SK-N-SH treated with all-trans-retinoic acid at 6 μM for 48 hours (cell line): ENCODE data around the gene CRELD1.

Experiments
- ARNTL ChIP-seq: fragments of 450-650 bp; formaldehyde crosslinking; IDR thresholded peaks from 2 replicates; pipeline ENCODE4 v1.5.0; 2020; ENCODE audit warnings: low read depth, mild to moderate bottlenecking, moderate library complexity, borderline replicate concordance
- CREB5 ChIP-seq: fragments of 250-450 bp; sonication (Bioruptor Pico); IDR thresholded peaks from 2 replicates; pipeline ENCODE4 v1.5.1; 2020; ENCODE audit warnings: low read depth, mild to moderate bottlenecking, moderate library complexity
- CSRNP3 ChIP-seq: fragments of 250-450 bp; sonication (Bioruptor Pico); IDR thresholded peaks from 2 replicates; pipeline ENCODE4 v1.5.1; 2021; ENCODE audit warnings: mild to moderate bottlenecking, moderate library complexity
- ESRRG ChIP-seq: fragments of 250-450 bp; sonication (Bioruptor Pico); IDR thresholded peaks from 2 replicates; pipeline ENCODE4 v1.6.1; 2021; ENCODE audit warnings: mild to moderate bottlenecking
- PATZ1 ChIP-seq: fragments of 250-450 bp; sonication (Bioruptor Pico); IDR thresholded peaks from 2 replicates; pipeline ENCODE4 v1.8.0; 2020; ENCODE audit warnings: mild to moderate bottlenecking, moderate library complexity, borderline replicate concordance
- PPARA ChIP-seq: fragments of 250-450 bp; sonication (Bioruptor Pico); IDR thresholded peaks from 2 replicates; pipeline ENCODE4 v1.5.0; 2020; ENCODE audit warnings: mild to moderate bottlenecking, borderline replicate concordance
- RARB ChIP-seq: fragments of 250-450 bp; sonication (Bioruptor Pico); IDR thresholded peaks from 2 replicates; pipeline ENCODE4 v1.8.0; 2021; ENCODE audit warnings: mild to moderate bottlenecking, moderate library complexity
- TCF4 ChIP-seq: fragments of 250-450 bp; sonication (Bioruptor Pico); IDR thresholded peaks from 2 replicates; pipeline ENCODE4 v1.8.0; 2021; ENCODE audit warnings: mild to moderate bottlenecking, moderate library complexity, borderline replicate concordance
- TOX ChIP-seq: fragments of 250-450 bp; sonication (Bioruptor Pico); IDR thresholded peaks from 2 replicates; pipeline ENCODE4 v1.8.0; 2021; ENCODE audit warnings: mild to moderate bottlenecking, moderate library complexity, borderline replicate concordance
- TSHZ2 ChIP-seq: fragments of 250-450 bp; sonication (Bioruptor Pico); IDR thresholded peaks from 2 replicates; pipeline ENCODE4 v1.5.0; 2020; ENCODE audit warnings: mild to moderate bottlenecking, moderate library complexity
- ZFP3 ChIP-seq: fragments of 250-450 bp; sonication (Bioruptor Pico); IDR thresholded peaks from 2 replicates; pipeline ENCODE4 v1.5.0; 2020; ENCODE audit warnings: mild to moderate bottlenecking, moderate library complexity
- ZFP30 ChIP-seq: fragments of 450-650 bp; formaldehyde crosslinking; IDR thresholded peaks from 2 replicates; pipeline ENCODE4 v1.5.0; 2022; ENCODE audit warnings: mild to moderate bottlenecking, moderate library complexity
- ZNF70 ChIP-seq: fragments of 450-650 bp; formaldehyde crosslinking; IDR thresholded peaks from 2 replicates; pipeline ENCODE4 v1.5.0; 2020; ENCODE audit warnings: mild to moderate bottlenecking, moderate library complexity

- TF ChIP-seq CSRNP3 (CRISPR knock-in tag) (no peak), CREB5 (no peak), ARNTL (no peak), ZFP30 (CRISPR knock-in tag) (no peak), TSHZ2 (CRISPR knock-in tag) (no peak), ZFP3 (CRISPR knock-in tag) (no peak), ZNF70 (no peak), RARB (CRISPR knock-in tag) (no peak), PPARA (CRISPR knock-in tag) (no peak), TCF4 (CRISPR knock-in tag) (no peak), PATZ1 (CRISPR knock-in tag) (no peak), TOX (CRISPR knock-in tag) (no peak), ESRRG (CRISPR knock-in tag) (no peak)
Measured at GRCh38 chr3:9914559-9915253, 18.9 kb upstream of the CRELD1 start.
